Measurements from ENCODE around the gene DCAF12L2.

The DCAF12L2 gene

GRCh38 chrX:126137899-126138298, 28.2 kb downstream of the DCAF12L2 start:
- no peak for ATAC-seq
- TF ChIP-seq ZFP3 (CRISPR knock-in tag; IDR thresholded peaks at IDR 0.05) (no peak), CSRNP3 (CRISPR knock-in tag; IDR thresholded peaks at IDR 0.05) (no peak), BACH2 (CRISPR knock-in tag; IDR thresholded peaks at IDR 0.05; ENCODE audit: borderline replicate concordance) (no peak), ZNF565 (CRISPR knock-in tag; conservative IDR thresholded peaks at IDR 0.05; ENCODE audit: low read depth) (no peak), POU6F1 (CRISPR knock-in tag; IDR thresholded peaks at IDR 0.05; ENCODE audit: borderline replicate concordance, low read depth) (no peak), SNAI2 (CRISPR knock-in tag; IDR thresholded peaks at IDR 0.05) (no peak), GLIS3 (CRISPR knock-in tag; IDR thresholded peaks at IDR 0.05) (no peak), PPARA (CRISPR knock-in tag; IDR thresholded peaks at IDR 0.05; ENCODE audit: borderline replicate concordance) (no peak), OSR1 (CRISPR knock-in tag; IDR thresholded peaks at IDR 0.05) (no peak), TOX (CRISPR knock-in tag; IDR thresholded peaks at IDR 0.05; ENCODE audit: borderline replicate concordance) (no peak), ZFP30 (CRISPR knock-in tag; IDR thresholded peaks at IDR 0.05) (no peak), ZNF70 (CRISPR knock-in tag; IDR thresholded peaks at IDR 0.05) (no peak), ZC3H10 (CRISPR knock-in tag; IDR thresholded peaks at IDR 0.05) (no peak), ISL1 (CRISPR knock-in tag; IDR thresholded peaks at IDR 0.05) (no peak), CREB5 (CRISPR knock-in tag; IDR thresholded peaks at IDR 0.05; ENCODE audit: low read depth) (no peak), PATZ1 (CRISPR knock-in tag; IDR thresholded peaks at IDR 0.05; ENCODE audit: borderline replicate concordance) (no peak)

GRCh38 chrX:126124721-126125120, 41.4 kb downstream of the DCAF12L2 start:
- ATAC-seq: no peak
- no peak for TF ChIP-seq ZFP30 (CRISPR knock-in tag; IDR thresholded peaks at IDR 0.05)
- TF ChIP-seq GLIS3 (CRISPR knock-in tag; IDR thresholded peaks at IDR 0.05): no peak
- TF ChIP-seq PPARA (CRISPR knock-in tag; IDR thresholded peaks at IDR 0.05; ENCODE audit: borderline replicate concordance): no peak
- TF ChIP-seq ZC3H10 (CRISPR knock-in tag; IDR thresholded peaks at IDR 0.05): no peak
- no peak for TF ChIP-seq ESRRG (CRISPR knock-in tag; IDR thresholded peaks at IDR 0.05)
- TF ChIP-seq BACH2 (CRISPR knock-in tag; IDR thresholded peaks at IDR 0.05; ENCODE audit: borderline replicate concordance): no peak
- no peak for TF ChIP-seq ISL1 (CRISPR knock-in tag; IDR thresholded peaks at IDR 0.05)
- TF ChIP-seq RARB (CRISPR knock-in tag; IDR thresholded peaks at IDR 0.05): no peak
- TF ChIP-seq ZNF565 (CRISPR knock-in tag; conservative IDR thresholded peaks at IDR 0.05; ENCODE audit: low read depth): no peak
- TF ChIP-seq ZNF70 (CRISPR knock-in tag; IDR thresholded peaks at IDR 0.05): no peak
- TF ChIP-seq CSRNP3 (CRISPR knock-in tag; IDR thresholded peaks at IDR 0.05): no peak
- no peak for TF ChIP-seq CSDC2 (CRISPR knock-in tag; IDR thresholded peaks at IDR 0.05)
- no peak for TF ChIP-seq POU6F1 (CRISPR knock-in tag; IDR thresholded peaks at IDR 0.05; ENCODE audit: borderline replicate concordance, low read depth)
- no peak for TF ChIP-seq ARNTL (CRISPR knock-in tag; IDR thresholded peaks at IDR 0.05; ENCODE audit: borderline replicate concordance, low read depth)
- no peak for TF ChIP-seq ZNF8 (CRISPR knock-in tag; IDR thresholded peaks at IDR 0.05)

Measured in SK-N-SH treated with all-trans-retinoic acid at 6 μM for 48 hours (cell line).